Hepatocyte (in vitro differentiated cells): ENCODE data around the gene EBF4.

Experiments
- CTCF ChIP-seq: fragments of 200-600 bp; sonication (generic); IDR thresholded peaks from 2 replicates; pipeline ENCODE4 v1.5.1; 2016; ENCODE audit warnings: antibody characterized with exemption, mild to moderate bottlenecking; ENCODE audit not compliant: poor library complexity
- EZH2 ChIP-seq: fragments of 200-600 bp; sonication (generic); IDR thresholded peaks from 2 replicates; pipeline ENCODE4 v1.6.1; 2016; ENCODE audit warnings: antibody characterized with exemption, mild to moderate bottlenecking, borderline replicate concordance

GRCh38 chr20:2687514-2687913 lies 5.1 kb upstream of the EBF4 start:
- TF ChIP-seq CTCF: no peak
- TF ChIP-seq EZH2: no peak
